Naive thymus-derived CD8-positive, alpha-beta T cell (primary cell): ENCODE data around the gene LINGO1. TPM values are rescaled to one million over a fixed set of nuclear protein-coding genes. Genes with fewer than 3 reads are reported as not detected.
A peak's percentile ranks its signal among the peaks of the same experiment; 100 is the strongest.

Experiments
- ATAC-seq, 2 donors: fragments of 150-1000 bp; cut with Tn5 transposase in 1 of 2; sonication (Bioruptor Pico), chemical (Tn5 transposase) in 1 of 2; 1 replicate in 1 of 2; 2 replicates in 1 of 2; pipeline ENCODE4 v1.10.0; 2021; ENCODE audit warnings: mild to moderate bottlenecking in 2 of 2, moderate library complexity in 2 of 2
- POLR2A ChIA-PET: fragments of 350-600 bp; sonication (Branson Sonifier 250); formaldehyde crosslinking; loops from one replicate; lab custom pipeline; 2021; ENCODE audit warnings: antibody characterized with exemption; lab: Charles Lee
- DNase-seq, 10 donors: peaks; one replicate each; pipeline versions ENCODE4 v3.0.0 to v3.0.0-alpha.2; 2020 to 2022
- H3K27ac Mint-ChIP-seq, 10 donors: one replicate each; pipeline ENCODE4 v1.8.0; 2020 to 2022; ENCODE audit warnings: mild to moderate bottlenecking in 10 of 10, mixed read lengths in 10 of 10, moderate library complexity in 4 of 10, inconsistent platforms in 1 of 10
- H3K27me3 Mint-ChIP-seq, 5 donors: one replicate each; pipeline ENCODE4 v1.8.0; 2021 to 2022; ENCODE audit warnings: mixed read lengths in 5 of 5
- H3K36me3 Mint-ChIP-seq, 3 donors: one replicate each; pipeline ENCODE4 v1.8.0; 2020 to 2022; ENCODE audit warnings: mixed read lengths in 3 of 3, mild to moderate bottlenecking in 2 of 3, inconsistent platforms in 1 of 3
- H3K4me1 Mint-ChIP-seq, 4 donors: one replicate each; pipeline ENCODE4 v1.8.0; 2021 to 2022; ENCODE audit warnings: mixed read lengths in 4 of 4
- H3K4me3 Mint-ChIP-seq, 10 donors: one replicate each; pipeline ENCODE4 v1.8.0; 2020 to 2022; ENCODE audit warnings: mild to moderate bottlenecking in 10 of 10, mixed read lengths in 10 of 10, moderate library complexity in 6 of 10, inconsistent platforms in 1 of 10
- H3K9me3 Mint-ChIP-seq, 9 donors: one replicate each; pipeline ENCODE4 v1.8.0; 2020 to 2022; ENCODE audit warnings: mixed read lengths in 9 of 9, mild to moderate bottlenecking in 3 of 9, inconsistent platforms in 1 of 9, moderate library complexity in 1 of 9
- polyA plus RNA-seq, 3 donors: library from polyadenylated mRNA; unstranded; fragments of 300-500 nt; fragmentation: Illumina TruSeq; gene quantifications; one replicate each; pipeline ENCODE4 v1.2.3, GENCODE V29; 2021
- total RNA-seq, 8 experiments: library from RNA in 2 of 8; stranded (reverse) in 2 of 8; gene quantifications; one replicate each; pipeline ENCODE4 v1.2.3 and lab custom pipeline; 2021 to 2026

LINGO1 gene
- total and polyA plus RNA-seq, 5 experiments from 2014 or later: not detected

DNA sequence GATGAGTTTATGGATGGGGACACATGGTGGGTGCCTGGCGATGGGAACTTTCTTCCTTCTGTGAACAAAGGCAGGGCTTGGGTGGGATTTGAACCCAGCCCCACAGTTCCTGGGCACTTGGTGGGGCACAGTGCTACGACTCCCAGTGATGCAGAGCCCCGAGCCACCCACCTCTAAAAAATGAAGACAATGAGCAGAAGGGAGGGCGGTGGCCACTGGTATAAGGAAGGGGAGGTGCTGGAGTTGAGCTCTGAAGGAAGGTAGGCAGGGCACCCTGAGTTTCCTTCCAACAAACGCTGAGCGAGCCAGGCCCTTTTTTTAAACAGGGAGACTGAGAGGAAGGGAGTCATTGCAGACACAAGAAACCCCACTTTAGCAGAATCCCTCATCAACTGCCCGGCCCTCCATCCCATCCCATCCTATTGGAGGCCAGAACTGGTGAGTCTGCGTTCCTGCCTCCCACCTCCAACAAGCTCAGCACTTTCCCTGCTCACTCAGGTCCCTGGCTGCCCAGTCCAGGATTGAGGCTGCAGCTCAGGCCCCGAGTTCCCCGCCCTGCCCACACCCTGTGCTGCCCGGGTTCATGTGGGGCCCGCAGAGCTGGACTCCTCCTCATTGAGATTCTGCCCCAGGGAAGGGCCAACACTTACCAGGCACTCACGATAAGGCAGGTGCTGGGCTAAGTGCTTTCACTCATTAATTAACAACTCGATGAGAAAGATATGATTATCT, 57.3 kb downstream of the LINGO1 start:
- no peak for ATAC-seq
- peaks cover 0 to 2% (median 0%) of the 10 kb centered on the region in 4 donors for H3K4me1 Mint-ChIP-seq
- H3K4me3 Mint-ChIP-seq: no peak overlapping the region
- POLR2A ChIA-PET: no interaction called here
- H3K27ac Mint-ChIP-seq: peak overlapping the region in 1 of 10 donors; percentile 33
- no peaks in the 10 kb centered on the region for H3K9me3 Mint-ChIP-seq
- no peaks in the 10 kb centered on the region for H3K36me3 Mint-ChIP-seq
- peaks cover 0 to 6% (median 0%) of the 10 kb centered on the region in 5 donors for H3K27me3 Mint-ChIP-seq
- DNase-seq: no peak

- H3K4me3 Mint-ChIP-seq: no peak overlapping the region
Measured at GRCh38 chr15:77574521-77575202, 58.0 kb downstream of the LINGO1 start.

GRCh38 chr15:77573802-77574201, 58.9 kb downstream of the LINGO1 start:
- H3K4me1 Mint-ChIP-seq: peaks cover 0 to 6% (median 2%) of the 10 kb centered on the region in 4 donors
- no peak for ATAC-seq
- no peaks in the 10 kb centered on the region for H3K36me3 Mint-ChIP-seq
- peaks cover 0 to 9% (median 2%) of the 10 kb centered on the region in 5 donors for H3K27me3 Mint-ChIP-seq
- no peaks in the 10 kb centered on the region for H3K9me3 Mint-ChIP-seq
- DNase-seq: no peak
- H3K27ac Mint-ChIP-seq: no peak overlapping the region
- no peak overlapping the region for H3K4me3 Mint-ChIP-seq
- POLR2A ChIA-PET: no interaction called here

More at GRCh38 chr15:77574521-77575202, 58.0 kb downstream of the LINGO1 start:
- H3K36me3 Mint-ChIP-seq: no peaks in the 10 kb centered on the region
- no peaks in the 10 kb centered on the region for H3K9me3 Mint-ChIP-seq
- peaks cover 0 to 7% (median 2%) of the 10 kb centered on the region in 5 donors for H3K27me3 Mint-ChIP-seq
- DNase-seq (no peak), ATAC-seq (no peak)
- POLR2A ChIA-PET: no interaction called here
- H3K27ac Mint-ChIP-seq: peak overlapping the region in 1 of 10 donors; percentile 33
- peaks cover 0 to 3% (median 1%) of the 10 kb centered on the region in 4 donors for H3K4me1 Mint-ChIP-seq

- peaks cover 0 to 6% (median 1%) of the 10 kb centered on the region in 4 donors for H3K4me1 Mint-ChIP-seq
- POLR2A ChIA-PET: no interaction called here
- DNase-seq (no peak), ATAC-seq (no peak)
- H3K4me3 Mint-ChIP-seq: no peak overlapping the region
- no peak overlapping the region for H3K27ac Mint-ChIP-seq
- no peaks in the 10 kb centered on the region for H3K36me3 Mint-ChIP-seq
- no peaks in the 10 kb centered on the region for H3K9me3 Mint-ChIP-seq
- peaks cover 0 to 9% (median 2%) of the 10 kb centered on the region in 5 donors for H3K27me3 Mint-ChIP-seq
Measured at GRCh38 chr15:77572186-77572585, 60.5 kb downstream of the LINGO1 start.

GRCh38 chr15:77571741-77572140, 61.0 kb downstream of the LINGO1 start:
- peaks cover 0 to 6% (median 1%) of the 10 kb centered on the region in 4 donors for H3K4me1 Mint-ChIP-seq
- H3K36me3 Mint-ChIP-seq: no peaks in the 10 kb centered on the region
- peaks cover 0 to 9% (median 2%) of the 10 kb centered on the region in 5 donors for H3K27me3 Mint-ChIP-seq
- no peaks in the 10 kb centered on the region for H3K9me3 Mint-ChIP-seq
- ATAC-seq (no peak), DNase-seq (no peak)
- POLR2A ChIA-PET: no interaction called here
- H3K4me3 Mint-ChIP-seq: no peak overlapping the region
- no peak overlapping the region for H3K27ac Mint-ChIP-seq

GRCh38 chr15:77571181-77571580, 61.5 kb downstream of the LINGO1 start:
- H3K27me3 Mint-ChIP-seq: peaks cover 0 to 9% (median 2%) of the 10 kb centered on the region in 5 donors
- H3K27ac Mint-ChIP-seq: no peak overlapping the region
- H3K4me1 Mint-ChIP-seq: peaks cover 0 to 6% (median 1%) of the 10 kb centered on the region in 4 donors
- ATAC-seq: no peak
- H3K4me3 Mint-ChIP-seq: no peak overlapping the region
- H3K9me3 Mint-ChIP-seq: no peaks in the 10 kb centered on the region
- no peaks in the 10 kb centered on the region for H3K36me3 Mint-ChIP-seq
- no peak for DNase-seq
- POLR2A ChIA-PET: no interaction called here

DNA sequence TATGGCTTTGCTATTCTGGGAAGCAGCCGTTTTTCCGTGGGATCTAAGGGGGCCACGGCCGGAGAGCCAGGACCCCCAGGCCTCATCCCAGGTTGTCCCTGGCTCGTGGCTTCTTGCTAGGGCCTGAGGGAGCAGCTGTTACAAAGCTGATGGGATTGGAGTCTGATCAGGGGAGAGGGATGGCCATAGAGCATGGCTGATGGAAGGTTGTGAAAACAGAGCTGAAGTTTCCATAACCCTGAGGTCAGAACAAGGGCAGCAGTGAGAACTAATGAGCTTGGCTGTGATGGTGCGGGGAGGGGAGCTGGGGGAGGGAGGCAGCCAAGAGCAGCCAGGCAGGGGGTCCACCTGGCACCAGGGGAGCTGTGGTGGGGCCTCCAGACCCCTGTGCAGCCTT, 63.0 kb downstream of the LINGO1 start:
- no peaks in the 10 kb centered on the region for H3K9me3 Mint-ChIP-seq
- H3K4me3 Mint-ChIP-seq: no peak overlapping the region
- POLR2A ChIA-PET: interaction anchor here (0.6 kb wide), 1 partner anchor 1959 kb away, joined by 3 read pairs; no protein-coding TSS in a partner anchor
- peaks cover 0 to 11% (median 2%) of the 10 kb centered on the region in 5 donors for H3K27me3 Mint-ChIP-seq
- peaks cover 0 to 6% (median 1%) of the 10 kb centered on the region in 4 donors for H3K4me1 Mint-ChIP-seq
- H3K36me3 Mint-ChIP-seq: no peaks in the 10 kb centered on the region
- DNase-seq (no peak), ATAC-seq (no peak)
- peak overlapping the region in 1 of 10 donors; percentile 31 for H3K27ac Mint-ChIP-seq

- DNase-seq (no peak), ATAC-seq (no peak)
- H3K4me1 Mint-ChIP-seq: peaks cover 0 to 6% (median 1%) of the 10 kb centered on the region in 4 donors
- peaks cover 0 to 12% (median 2%) of the 10 kb centered on the region in 5 donors for H3K27me3 Mint-ChIP-seq
- H3K36me3 Mint-ChIP-seq: no peaks in the 10 kb centered on the region
- no peak overlapping the region for H3K4me3 Mint-ChIP-seq
- no peaks in the 10 kb centered on the region for H3K9me3 Mint-ChIP-seq
- POLR2A ChIA-PET: no interaction called here
- peak overlapping the region in 1 of 10 donors; percentile 31 for H3K27ac Mint-ChIP-seq
Measured at GRCh38 chr15:77568973-77569728, 63.6 kb downstream of the LINGO1 start.

- ATAC-seq: no peak
- Mint-ChIP-seq H3K36me3 (no peaks in the 10 kb centered on the region), H3K9me3 (no peaks in the 10 kb centered on the region), H3K4me1 (peaks cover 0 to 6% (median 1%) of the 10 kb centered on the region in 4 donors), H3K27ac (no peak overlapping the region), H3K27me3 (peaks cover 0 to 12% (median 4%) of the 10 kb centered on the region in 5 donors), H3K4me3 (no peak overlapping the region)
- POLR2A ChIA-PET: no interaction called here
- no peak for DNase-seq
Measured at GRCh38 chr15:77568014-77568972, 64.4 kb downstream of the LINGO1 start.

DNA sequence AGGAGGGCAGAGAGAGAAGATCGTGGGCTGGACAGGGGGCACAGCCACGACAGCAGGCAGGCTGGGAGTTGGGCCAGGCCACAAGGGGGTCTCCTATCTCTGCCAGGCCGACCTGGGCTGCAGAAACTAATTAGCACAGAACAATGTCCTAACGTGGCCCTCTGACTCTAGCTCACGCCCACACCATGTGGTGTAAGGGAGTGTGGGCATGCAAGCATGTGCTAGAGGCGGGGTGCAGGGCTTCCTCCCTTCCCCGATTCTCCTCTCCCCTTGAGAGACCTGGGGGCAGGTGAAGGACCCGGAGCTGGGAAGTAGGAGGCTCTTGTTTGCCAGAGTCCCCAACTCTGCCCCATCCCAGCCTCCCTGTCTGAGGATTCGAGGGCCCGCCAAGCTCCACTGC, 65.5 kb downstream of the LINGO1 start:
- Mint-ChIP-seq H3K9me3 (no peaks in the 10 kb centered on the region), H3K36me3 (no peaks in the 10 kb centered on the region), H3K4me1 (peaks cover 0 to 6% (median 1%) of the 10 kb centered on the region in 4 donors), H3K4me3 (no peak overlapping the region), H3K27me3 (peaks cover 0 to 12% (median 4%) of the 10 kb centered on the region in 5 donors), H3K27ac (no peak overlapping the region)
- ATAC-seq: no peak
- DNase-seq: no peak
- POLR2A ChIA-PET: no interaction called here

GRCh38 chr15:77566092-77566491, 66.6 kb downstream of the LINGO1 start:
- no peak overlapping the region for H3K27ac Mint-ChIP-seq
- peaks cover 4 to 13% (median 6%) of the 10 kb centered on the region in 5 donors for H3K27me3 Mint-ChIP-seq
- no peak overlapping the region for H3K4me3 Mint-ChIP-seq
- DNase-seq: no peak
- no peaks in the 10 kb centered on the region for H3K36me3 Mint-ChIP-seq
- POLR2A ChIA-PET: no interaction called here
- H3K4me1 Mint-ChIP-seq: peaks cover 0 to 6% (median 1%) of the 10 kb centered on the region in 4 donors
- no peak for ATAC-seq
- no peaks in the 10 kb centered on the region for H3K9me3 Mint-ChIP-seq
